Measurements from ENCODE around the gene PA2G4. TPM values are rescaled to one million over a fixed set of nuclear protein-coding genes. Genes with fewer than 3 reads are reported as not detected.
"Not testable (repeated sequence)": the region's sequence is repeated elsewhere in the genome, so short reads cannot be mapped to it uniquely, and the experiment has no call there.

The PA2G4 gene
- total RNA-seq, 1 donor from 2014 or later: 64.9 TPM

GRCh38 chr12:56101045-56101444 is 3.3 kb upstream of the PA2G4 start:
- no peak for DNase-seq

- DNase-seq: no peak
Observed at GRCh38 chr12:56102683-56103065, 1.7 kb upstream of the PA2G4 start.

GRCh38 chr12:56103066-56103711 is 1.2 kb upstream of the PA2G4 start:
- no peak for DNase-seq

- DNase-seq: no peak
Observed at GRCh38 chr12:56103823-56104108, 593 bp upstream of the PA2G4 start.

GRCh38 chr12:56104815-56105608 is 653 bp downstream of the PA2G4 start:
- no peak for DNase-seq

GRCh38 chr12:56105609-56105902 is 1.2 kb downstream of the PA2G4 start:
- DNase-seq: no peak

- no peak for DNase-seq
Observed at GRCh38 chr12:56107242-56107641, 2.9 kb downstream of the PA2G4 start.

GRCh38 chr12:56110571-56110970 is 6.2 kb downstream of the PA2G4 start:
- no peak for DNase-seq

GRCh38 chr12:56114084-56114483 is 9.7 kb downstream of the PA2G4 start:
- DNase-seq: no peak

GRCh38 chr12:56115329-56115728 is 11.0 kb downstream of the PA2G4 start:
- DNase-seq: no peak

GRCh38 chr12:56116267-56117081 is 12.1 kb downstream of the PA2G4 start, which contains the start of gene RPL41:
RPL41 (plus strand) TSS chr12:56116633.
- DNase-seq: peak; percentile 87

- not testable (repeated sequence) for DNase-seq
Observed at GRCh38 chr12:56117082-56117706, 12.8 kb downstream of the PA2G4 start.

GRCh38 chr12:56117778-56118687 is 13.7 kb downstream of the PA2G4 start, which contains the start of gene ZC3H10:
ZC3H10 (plus strand) TSS chr12:56118266; CDS start chr12:56120563, 2,297 bp downstream.
- DNase-seq: peak; percentile 94

GRCh38 chr12:56118688-56119357 is 14.5 kb downstream of the PA2G4 start:
- DNase-seq: no peak

- DNase-seq: peak; percentile 6
Observed at GRCh38 chr12:56119361-56119796, 15.0 kb downstream of the PA2G4 start.

GRCh38 chr12:56120158-56120846 is 15.9 kb downstream of the PA2G4 start:
- no peak for DNase-seq

GRCh38 chr12:56121204-56121870 is 17.0 kb downstream of the PA2G4 start:
- DNase-seq: no peak

- DNase-seq: no peak
Observed at GRCh38 chr12:56122637-56123036, 18.3 kb downstream of the PA2G4 start.

GRCh38 chr12:56124133-56124532 is 19.8 kb downstream of the PA2G4 start:
- DNase-seq: no peak

- DNase-seq: no peak
Observed at GRCh38 chr12:56126732-56127239, 22.4 kb downstream of the PA2G4 start.

Measured in occipital lobe (tissue), 2 donors.